GM06990 (cell line): Measurements from ENCODE around the gene CCT6A.
A peak's percentile ranks its signal among the peaks of the same experiment; 100 is the strongest.
"Not testable (repeated sequence)": the region's sequence is repeated elsewhere in the genome, so short reads cannot be mapped to it uniquely, and the experiment has no call there.

Experiments
- DNase-seq: peaks from one replicate; pipeline ENCODE4 v3.0.0-alpha.2; 2011; ENCODE audit not compliant: insufficient read length; ENCODE audit errors: extremely low read depth
- H3K27me3 ChIP-seq: replicated peaks from 2 replicates; pipeline ENCODE4 v1.6.0; 2011; ENCODE audit warnings: low read length; ENCODE audit not compliant: control insufficient read depth, insufficient read depth
- H3K36me3 ChIP-seq: 2 replicates; pipeline ENCODE4 v1.5.1; 2011; ENCODE audit warnings: low read length; ENCODE audit not compliant: control insufficient read depth, insufficient read depth
- H3K4me3 ChIP-seq: replicated peaks from 2 replicates; pipeline ENCODE4 v1.5.1; 2011; ENCODE audit warnings: low read depth, mild to moderate bottlenecking, control low read depth, low read length
- TF ChIP-seq, protein P1 (sequence below): IDR thresholded peaks from 2 replicates; pipeline ENCODE4 v1.5.1; 2011; ENCODE audit warnings: low read length, control low read depth, mild to moderate bottlenecking, inconsistent platforms; ENCODE audit not compliant: insufficient read depth, poor library complexity, severe bottlenecking

The CCT6A gene

GRCh38 chr7:56033671-56034432 lies 17.7 kb upstream of the CCT6A start:
- H3K27me3 ChIP-seq, result no peaks in the 10 kb centered on the region
- H3K36me3 ChIP-seq, result no peaks in the 10 kb centered on the region; the same call in none of the 2 replicates
- TF ChIP-seq, protein P1, sequence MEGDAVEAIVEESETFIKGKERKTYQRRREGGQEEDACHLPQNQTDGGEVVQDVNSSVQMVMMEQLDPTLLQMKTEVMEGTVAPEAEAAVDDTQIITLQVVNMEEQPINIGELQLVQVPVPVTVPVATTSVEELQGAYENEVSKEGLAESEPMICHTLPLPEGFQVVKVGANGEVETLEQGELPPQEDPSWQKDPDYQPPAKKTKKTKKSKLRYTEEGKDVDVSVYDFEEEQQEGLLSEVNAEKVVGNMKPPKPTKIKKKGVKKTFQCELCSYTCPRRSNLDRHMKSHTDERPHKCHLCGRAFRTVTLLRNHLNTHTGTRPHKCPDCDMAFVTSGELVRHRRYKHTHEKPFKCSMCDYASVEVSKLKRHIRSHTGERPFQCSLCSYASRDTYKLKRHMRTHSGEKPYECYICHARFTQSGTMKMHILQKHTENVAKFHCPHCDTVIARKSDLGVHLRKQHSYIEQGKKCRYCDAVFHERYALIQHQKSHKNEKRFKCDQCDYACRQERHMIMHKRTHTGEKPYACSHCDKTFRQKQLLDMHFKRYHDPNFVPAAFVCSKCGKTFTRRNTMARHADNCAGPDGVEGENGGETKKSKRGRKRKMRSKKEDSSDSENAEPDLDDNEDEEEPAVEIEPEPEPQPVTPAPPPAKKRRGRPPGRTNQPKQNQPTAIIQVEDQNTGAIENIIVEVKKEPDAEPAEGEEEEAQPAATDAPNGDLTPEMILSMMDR, result peak; percentile 44
- H3K4me3 ChIP-seq, result peak overlapping the region; percentile 66
- DNase-seq, result peak; percentile 89

DNA sequence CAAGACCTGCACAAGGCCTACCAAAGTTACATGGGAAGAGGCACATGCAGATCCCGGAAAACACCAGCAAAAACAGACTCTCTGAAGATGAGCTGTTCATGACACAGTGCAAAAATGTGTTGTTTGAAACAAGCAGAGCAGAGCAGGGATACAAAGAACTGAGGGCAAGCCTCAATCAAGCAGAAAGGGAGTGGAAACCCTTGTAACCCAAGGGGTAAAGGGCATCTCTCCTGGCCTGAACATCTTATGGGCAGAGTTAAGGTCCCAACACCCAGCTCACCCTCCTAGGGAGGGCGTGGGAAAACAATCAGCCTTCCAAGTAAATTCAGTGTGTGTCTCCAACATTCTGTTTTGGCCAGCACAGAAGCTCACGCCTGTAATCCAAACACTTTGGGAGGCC lies 10.8 kb upstream of the CCT6A start:
- Histone ChIP-seq H3K4me3 (no peak overlapping the region), H3K27me3 (no peaks in the 10 kb centered on the region), H3K36me3 (peaks cover 4% of the 10 kb centered on the region; the same call in 1 of the 2 replicates)
- TF ChIP-seq, protein P1, result no peak
- no peak for DNase-seq

GRCh38 chr7:56045758-56046157 lies 5.8 kb upstream of the CCT6A start:
- H3K27me3 ChIP-seq, H3K36me3 ChIP-seq, DNase-seq, H3K4me3 ChIP-seq: not testable (repeated sequence)

DNA sequence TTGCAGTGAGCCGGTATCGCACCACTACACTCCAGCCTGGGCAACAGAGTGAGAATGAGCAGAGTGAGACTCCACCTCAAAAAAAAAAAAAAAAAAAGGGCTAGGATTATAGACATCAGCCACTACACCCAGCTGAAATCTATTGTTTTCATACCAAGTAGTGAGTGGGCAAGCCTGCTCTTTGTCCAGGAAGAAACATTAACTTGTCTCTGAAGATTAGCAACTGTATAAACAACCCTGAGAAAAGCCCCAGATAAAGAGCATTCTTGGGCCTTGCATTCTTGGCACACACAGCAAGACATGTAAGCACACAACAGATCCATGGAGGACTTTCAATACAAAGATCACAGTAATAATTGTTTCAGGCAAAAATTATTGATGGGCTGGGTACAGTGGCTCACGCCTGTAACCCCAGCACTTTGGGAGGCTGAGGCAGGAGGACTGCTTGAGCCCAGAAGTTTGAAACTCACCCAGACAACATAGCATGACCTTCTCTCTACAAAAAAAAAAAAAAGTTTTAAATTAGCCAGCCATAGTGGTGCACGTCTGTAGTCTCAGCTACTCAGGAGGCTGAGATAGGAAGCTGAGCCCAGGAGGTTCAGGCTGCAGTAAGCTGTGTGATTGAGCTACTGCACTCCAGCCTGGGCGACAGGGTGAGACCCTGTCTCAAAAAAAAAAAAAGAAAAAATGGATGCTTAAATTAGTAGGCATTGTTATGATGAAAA lies 4.7 kb upstream of the CCT6A start:
- TF ChIP-seq, protein P1, result no peak
- no peak for DNase-seq
- Histone ChIP-seq H3K27me3 (no peaks in the 10 kb centered on the region), H3K36me3 (peaks cover 4% of the 10 kb centered on the region; the same call in 1 of the 2 replicates), H3K4me3 (no peak overlapping the region)

GRCh38 chr7:56047446-56048116 lies 4.0 kb upstream of the CCT6A start:
- not testable (repeated sequence) for H3K4me3 ChIP-seq, H3K27me3 ChIP-seq, H3K36me3 ChIP-seq, DNase-seq

GRCh38 chr7:56048245-56048644 lies 3.3 kb upstream of the CCT6A start:
- TF ChIP-seq, protein P1, result no peak
- H3K36me3 ChIP-seq, result no peaks in the 10 kb centered on the region; the same call in 1 of the 2 replicates
- H3K4me3 ChIP-seq, result no peak overlapping the region
- no peaks in the 10 kb centered on the region for H3K27me3 ChIP-seq
- DNase-seq, result no peak

- not testable (repeated sequence) for DNase-seq, H3K27me3 ChIP-seq, H3K4me3 ChIP-seq, H3K36me3 ChIP-seq
Measured at GRCh38 chr7:56048763-56049162, 2.8 kb upstream of the CCT6A start.
